ENCODE results near the gene KSR2.

Gene KSR2

DNA sequence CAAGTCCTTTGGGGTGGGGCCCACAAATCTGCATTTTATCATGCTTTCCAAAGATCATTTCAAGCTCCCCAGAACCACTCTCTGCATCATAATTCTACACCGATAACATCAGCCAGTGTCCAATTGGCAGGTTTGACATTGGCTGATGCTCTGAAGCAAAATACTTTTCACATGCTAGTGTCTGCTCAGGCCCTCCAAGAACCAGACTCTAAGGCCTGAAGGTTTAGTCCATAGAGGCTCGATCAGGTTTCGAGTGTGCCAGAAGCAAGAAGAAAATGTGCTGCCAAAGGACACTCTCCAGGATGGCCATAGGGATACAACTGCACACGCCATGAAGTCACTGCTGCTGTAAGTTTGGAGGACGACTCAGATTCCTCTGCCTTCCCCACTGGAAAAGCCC is 280.3 kb downstream of the KSR2 start:
- no peaks in the 10 kb centered on the region for H3K36me3 ChIP-seq (ENCODE audit: control insufficient read depth in 2 of 2, insufficient read depth in 1 of 2, low read length in 2 of 2)
- H3K4me3 ChIP-seq (ENCODE audit: low read depth, low read length), result no peak overlapping the region
- H3K27ac ChIP-seq (ENCODE audit: extremely low read depth, low read depth, low read length), result no peak overlapping the region
- POLR2A ChIA-PET, result no interaction called here
- CTCF ChIA-PET, result no interaction called here
- no peaks in the 10 kb centered on the region for H3K9me3 ChIP-seq (ENCODE audit: control insufficient read depth, insufficient read depth, low read depth, low read length)
- TF ChIP-seq, protein P1, sequence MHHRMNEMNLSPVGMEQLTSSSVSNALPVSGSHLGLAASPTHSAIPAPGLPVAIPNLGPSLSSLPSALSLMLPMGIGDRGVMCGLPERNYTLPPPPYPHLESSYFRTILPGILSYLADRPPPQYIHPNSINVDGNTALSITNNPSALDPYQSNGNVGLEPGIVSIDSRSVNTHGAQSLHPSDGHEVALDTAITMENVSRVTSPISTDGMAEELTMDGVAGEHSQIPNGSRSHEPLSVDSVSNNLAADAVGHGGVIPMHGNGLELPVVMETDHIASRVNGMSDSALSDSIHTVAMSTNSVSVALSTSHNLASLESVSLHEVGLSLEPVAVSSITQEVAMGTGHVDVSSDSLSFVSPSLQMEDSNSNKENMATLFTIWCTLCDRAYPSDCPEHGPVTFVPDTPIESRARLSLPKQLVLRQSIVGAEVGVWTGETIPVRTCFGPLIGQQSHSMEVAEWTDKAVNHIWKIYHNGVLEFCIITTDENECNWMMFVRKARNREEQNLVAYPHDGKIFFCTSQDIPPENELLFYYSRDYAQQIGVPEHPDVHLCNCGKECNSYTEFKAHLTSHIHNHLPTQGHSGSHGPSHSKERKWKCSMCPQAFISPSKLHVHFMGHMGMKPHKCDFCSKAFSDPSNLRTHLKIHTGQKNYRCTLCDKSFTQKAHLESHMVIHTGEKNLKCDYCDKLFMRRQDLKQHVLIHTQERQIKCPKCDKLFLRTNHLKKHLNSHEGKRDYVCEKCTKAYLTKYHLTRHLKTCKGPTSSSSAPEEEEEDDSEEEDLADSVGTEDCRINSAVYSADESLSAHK (tag by site-specific recombination; IDR thresholded peaks at IDR 0.05), result no peak
- TF ChIP-seq ZNF423 (tag by site-specific recombination; IDR thresholded peaks at IDR 0.05) (no peak), HOXC10 (CRISPR knock-in tag; IDR thresholded peaks at IDR 0.05) (no peak), ZNF335 (tag by site-specific recombination; conservative IDR thresholded peaks at IDR 0.05) (no peak), OSR2 (tag by site-specific recombination; IDR thresholded peaks at IDR 0.05) (no peak), BCL11B (tag by site-specific recombination; IDR thresholded peaks at IDR 0.05; ENCODE audit: low read depth) (no peak), ZNF514 (tag by site-specific recombination; IDR thresholded peaks at IDR 0.05) (no peak), ZNF843 (tag by site-specific recombination; IDR thresholded peaks at IDR 0.05) (no peak), ZNF394 (tag by site-specific recombination; IDR thresholded peaks at IDR 0.05; ENCODE audit: borderline replicate concordance) (no peak), ZNF571 (tag by site-specific recombination; IDR thresholded peaks at IDR 0.05) (no peak), ZFHX2 (tag by site-specific recombination; conservative IDR thresholded peaks at IDR 0.05) (no peak), ZNF112 (tag by site-specific recombination; IDR thresholded peaks at IDR 0.05) (no peak), ZNF600 (tag by site-specific recombination; IDR thresholded peaks at IDR 0.05) (no peak)
- TF ChIP-seq, protein P2, sequence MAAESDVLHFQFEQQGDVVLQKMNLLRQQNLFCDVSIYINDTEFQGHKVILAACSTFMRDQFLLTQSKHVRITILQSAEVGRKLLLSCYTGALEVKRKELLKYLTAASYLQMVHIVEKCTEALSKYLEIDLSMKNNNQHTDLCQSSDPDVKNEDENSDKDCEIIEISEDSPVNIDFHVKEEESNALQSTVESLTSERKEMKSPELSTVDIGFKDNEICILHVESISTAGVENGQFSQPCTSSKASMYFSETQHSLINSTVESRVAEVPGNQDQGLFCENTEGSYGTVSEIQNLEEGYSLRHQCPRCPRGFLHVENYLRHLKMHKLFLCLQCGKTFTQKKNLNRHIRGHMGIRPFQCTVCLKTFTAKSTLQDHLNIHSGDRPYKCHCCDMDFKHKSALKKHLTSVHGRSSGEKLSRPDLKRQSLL (tag by site-specific recombination; IDR thresholded peaks at IDR 0.05), result no peak
- H3K4me1 ChIP-seq (ENCODE audit: control insufficient read depth, insufficient read depth, low read length), result peaks cover 16% of the 10 kb centered on the region

DNA sequence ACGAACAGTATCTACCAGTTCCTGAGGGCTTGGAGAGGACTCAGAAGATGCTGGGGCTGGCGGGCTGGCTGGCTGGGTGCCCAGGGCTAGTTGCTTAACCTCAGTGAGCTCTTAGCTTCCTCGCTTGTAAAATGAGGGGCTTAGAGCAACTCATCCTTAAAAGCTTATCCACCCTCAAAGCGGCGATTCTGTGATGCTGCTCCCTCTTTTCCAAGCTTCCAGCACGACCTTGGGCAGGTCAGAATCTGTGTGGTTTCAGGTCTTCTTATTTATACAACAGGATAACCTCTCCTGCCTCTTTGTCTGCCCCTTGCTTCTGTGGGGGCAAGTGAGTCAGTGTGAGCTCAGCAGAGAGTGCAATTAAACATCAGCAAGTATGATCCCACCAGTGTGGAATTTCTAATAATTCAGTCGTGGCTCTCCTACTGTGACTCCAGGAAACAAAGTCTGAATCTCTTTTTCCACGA is 281.8 kb downstream of the KSR2 start:
- ChIA-PET CTCF (interaction anchor here (0.9 to 3.0 kb wide), 2 partner anchors 150 to 163 kb away, joined by 5 to 15 read pairs; no protein-coding TSS in a partner anchor), POLR2A (no interaction called here)
- Histone ChIP-seq H3K9me3 (ENCODE audit: control insufficient read depth, insufficient read depth, low read depth, low read length) (no peaks in the 10 kb centered on the region), H3K4me1 (ENCODE audit: control insufficient read depth, insufficient read depth, low read length) (peaks cover 16% of the 10 kb centered on the region), H3K4me3 (ENCODE audit: low read depth, low read length) (peak overlapping the region; percentile 10), H3K27ac (ENCODE audit: extremely low read depth, low read depth, low read length) (no peak overlapping the region), H3K36me3 (ENCODE audit: control insufficient read depth in 2 of 2, insufficient read depth in 1 of 2, low read length in 2 of 2) (no peaks in the 10 kb centered on the region)
- TF ChIP-seq, protein P3, sequence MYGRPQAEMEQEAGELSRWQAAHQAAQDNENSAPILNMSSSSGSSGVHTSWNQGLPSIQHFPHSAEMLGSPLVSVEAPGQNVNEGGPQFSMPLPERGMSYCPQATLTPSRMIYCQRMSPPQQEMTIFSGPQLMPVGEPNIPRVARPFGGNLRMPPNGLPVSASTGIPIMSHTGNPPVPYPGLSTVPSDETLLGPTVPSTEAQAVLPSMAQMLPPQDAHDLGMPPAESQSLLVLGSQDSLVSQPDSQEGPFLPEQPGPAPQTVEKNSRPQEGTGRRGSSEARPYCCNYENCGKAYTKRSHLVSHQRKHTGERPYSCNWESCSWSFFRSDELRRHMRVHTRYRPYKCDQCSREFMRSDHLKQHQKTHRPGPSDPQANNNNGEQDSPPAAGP (tag by site-specific recombination; IDR thresholded peaks at IDR 0.05), result peak; percentile 70
- TF ChIP-seq ZNF558 (tag by site-specific recombination; IDR thresholded peaks at IDR 0.05) (no peak), IKZF3 (tag by site-specific recombination; IDR thresholded peaks at IDR 0.05) (no peak), ZNF623 (tag by site-specific recombination; IDR thresholded peaks at IDR 0.05) (no peak), ZNF335 (tag by site-specific recombination; conservative IDR thresholded peaks at IDR 0.05) (0 out of 2 replicates have a peak, but pooled peaks have one; percentile 25), ZNF366 (tag by site-specific recombination; conservative IDR thresholded peaks at IDR 0.05) (peak; percentile 82), ZNF169 (tag by site-specific recombination; IDR thresholded peaks at IDR 0.05) (no peak), ZNF174 (tag by site-specific recombination; IDR thresholded peaks at IDR 0.05) (no peak), ZNF548 (tag by site-specific recombination; IDR thresholded peaks at IDR 0.05) (no peak), GLI2 (tag by site-specific recombination; IDR thresholded peaks at IDR 0.05; ENCODE audit: borderline replicate concordance, low read depth) (no peak), ZFP69B (tag by site-specific recombination; IDR thresholded peaks at IDR 0.05) (0 out of 2 replicates have a peak, but pooled peaks have one; percentile 29)
- TF ChIP-seq, protein P4, sequence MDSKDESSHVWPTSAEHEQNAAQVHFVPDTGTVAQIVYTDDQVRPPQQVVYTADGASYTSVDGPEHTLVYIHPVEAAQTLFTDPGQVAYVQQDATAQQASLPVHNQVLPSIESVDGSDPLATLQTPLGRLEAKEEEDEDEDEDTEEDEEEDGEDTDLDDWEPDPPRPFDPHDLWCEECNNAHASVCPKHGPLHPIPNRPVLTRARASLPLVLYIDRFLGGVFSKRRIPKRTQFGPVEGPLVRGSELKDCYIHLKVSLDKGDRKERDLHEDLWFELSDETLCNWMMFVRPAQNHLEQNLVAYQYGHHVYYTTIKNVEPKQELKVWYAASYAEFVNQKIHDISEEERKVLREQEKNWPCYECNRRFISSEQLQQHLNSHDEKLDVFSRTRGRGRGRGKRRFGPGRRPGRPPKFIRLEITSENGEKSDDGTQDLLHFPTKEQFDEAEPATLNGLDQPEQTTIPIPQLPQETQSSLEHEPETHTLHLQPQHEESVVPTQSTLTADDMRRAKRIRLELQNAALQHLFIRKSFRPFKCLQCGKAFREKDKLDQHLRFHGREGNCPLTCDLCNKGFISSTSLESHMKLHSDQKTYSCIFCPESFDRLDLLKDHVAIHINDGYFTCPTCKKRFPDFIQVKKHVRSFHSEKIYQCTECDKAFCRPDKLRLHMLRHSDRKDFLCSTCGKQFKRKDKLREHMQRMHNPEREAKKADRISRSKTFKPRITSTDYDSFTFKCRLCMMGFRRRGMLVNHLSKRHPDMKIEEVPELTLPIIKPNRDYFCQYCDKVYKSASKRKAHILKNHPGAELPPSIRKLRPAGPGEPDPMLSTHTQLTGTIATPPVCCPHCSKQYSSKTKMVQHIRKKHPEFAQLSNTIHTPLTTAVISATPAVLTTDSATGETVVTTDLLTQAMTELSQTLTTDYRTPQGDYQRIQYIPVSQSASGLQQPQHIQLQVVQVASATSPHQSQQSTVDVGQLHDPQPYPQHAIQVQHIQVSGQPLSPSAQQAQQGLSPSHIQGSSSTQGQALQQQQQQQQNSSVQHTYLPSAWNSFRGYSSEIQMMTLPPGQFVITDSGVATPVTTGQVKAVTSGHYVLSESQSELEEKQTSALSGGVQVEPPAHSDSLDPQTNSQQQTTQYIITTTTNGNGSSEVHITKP (tag by site-specific recombination; IDR thresholded peaks at IDR 0.05), result 0 out of 2 replicates have a peak, but pooled peaks have one; percentile 19
- TF ChIP-seq, protein P5, sequence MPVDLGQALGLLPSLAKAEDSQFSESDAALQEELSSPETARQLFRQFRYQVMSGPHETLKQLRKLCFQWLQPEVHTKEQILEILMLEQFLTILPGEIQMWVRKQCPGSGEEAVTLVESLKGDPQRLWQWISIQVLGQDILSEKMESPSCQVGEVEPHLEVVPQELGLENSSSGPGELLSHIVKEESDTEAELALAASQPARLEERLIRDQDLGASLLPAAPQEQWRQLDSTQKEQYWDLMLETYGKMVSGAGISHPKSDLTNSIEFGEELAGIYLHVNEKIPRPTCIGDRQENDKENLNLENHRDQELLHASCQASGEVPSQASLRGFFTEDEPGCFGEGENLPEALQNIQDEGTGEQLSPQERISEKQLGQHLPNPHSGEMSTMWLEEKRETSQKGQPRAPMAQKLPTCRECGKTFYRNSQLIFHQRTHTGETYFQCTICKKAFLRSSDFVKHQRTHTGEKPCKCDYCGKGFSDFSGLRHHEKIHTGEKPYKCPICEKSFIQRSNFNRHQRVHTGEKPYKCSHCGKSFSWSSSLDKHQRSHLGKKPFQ (tag by site-specific recombination; IDR thresholded peaks at IDR 0.05), result no peak

Measured in HEK293 (cell line).